Transverse colon (tissue), 3 donors: ENCODE measurements around the gene TMEM201.

Source experiments
- EP300 ChIP-seq: sonication (generic); formaldehyde crosslinking; IDR thresholded peaks from one replicate; pipeline ENCODE4 v1.6.1; 2017; ENCODE audit warnings: antibody characterized with exemption, low read depth
- POLR2A ChIP-seq: fragments of 450-650 bp; IDR thresholded peaks from one replicate; pipeline ENCODE4 v1.6.1; 2016; ENCODE audit warnings: antibody characterized with exemption, mild to moderate bottlenecking, moderate library complexity
- POLR2AphosphoS5 ChIP-seq, 3 donors: sonication (generic); formaldehyde crosslinking; IDR thresholded peaks; one replicate each; pipeline ENCODE4 v1.6.1; 2016; ENCODE audit warnings: antibody characterized with exemption in 3 of 3

GRCh38 chr1:9557624-9558023, 31.1 kb upstream of the TMEM201 start:
- no peak for TF ChIP-seq POLR2AphosphoS5 (IDR thresholded peaks at IDR 0.05)
- no peak for TF ChIP-seq POLR2A
- no peak for TF ChIP-seq EP300
